Stimulated activated CD4-positive, alpha-beta T cell treated with anti-CD3 and anti-CD28 coated beads, Interleukin-12 subunit alpha, Interleukin-12 subunit beta, amount 100 ng/mL, for 48 hours (primary cell): ENCODE measurements around the gene LRRC8B.
"Not testable (repeated sequence)": the region's sequence is repeated elsewhere in the genome, so short reads cannot be mapped to it uniquely, and the experiment has no call there.

Experiments
- DNase-seq, 3 donors: peaks; one replicate each; pipeline ENCODE4 v3.0.0-alpha.2; 2020; ENCODE audit warnings: low read depth in 2 of 3, low spot score in 1 of 3

The LRRC8B gene

GRCh38 chr1:89524369-89525168 is at the start of gene LRRC8B:
Gene LRRC8B, plus strand, starts transcription at chr1:89524829. Its CDS starts 57,822 bp downstream, at chr1:89582651.
- peak; percentile 77 to 90 (median 86) for DNase-seq

DNA sequence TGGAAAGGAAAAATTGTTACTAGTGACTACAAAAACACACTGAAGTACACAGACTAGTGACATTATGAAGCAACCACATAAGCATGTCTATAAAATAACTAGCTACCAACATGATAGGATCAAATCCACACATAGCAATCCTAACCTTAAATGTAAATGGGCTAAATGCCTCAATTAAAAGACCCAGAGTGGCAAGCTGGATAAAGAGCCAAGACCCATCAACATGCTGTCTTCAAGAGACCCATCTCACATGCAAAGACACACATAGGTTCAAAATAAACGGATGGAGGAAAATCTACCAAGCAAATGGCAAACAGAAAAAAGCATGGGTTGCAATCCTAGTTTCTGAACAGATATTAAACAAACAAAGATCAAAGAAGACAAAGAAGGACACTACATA is 49.4 kb upstream of the LRRC8B start:
- DNase-seq, result no peak

DNA sequence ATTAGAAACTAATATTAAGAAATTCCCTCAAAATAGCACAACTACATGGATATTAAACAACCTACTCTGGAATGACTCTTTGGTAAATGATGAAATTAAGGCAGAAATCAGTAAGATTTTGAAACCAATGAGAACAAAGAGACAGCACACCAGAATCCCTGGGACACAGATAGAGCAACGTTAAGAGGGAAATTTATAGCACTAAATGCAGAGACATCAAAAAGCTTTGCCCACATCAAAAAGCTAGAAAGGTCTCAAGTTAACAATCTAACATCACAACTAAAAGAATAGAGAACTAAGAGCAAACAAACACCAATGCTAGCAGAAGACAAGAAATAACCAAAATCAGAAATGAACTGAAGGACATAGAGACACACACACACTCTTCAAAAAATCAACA is 48.6 kb upstream of the LRRC8B start:
- DNase-seq, result no peak

DNA sequence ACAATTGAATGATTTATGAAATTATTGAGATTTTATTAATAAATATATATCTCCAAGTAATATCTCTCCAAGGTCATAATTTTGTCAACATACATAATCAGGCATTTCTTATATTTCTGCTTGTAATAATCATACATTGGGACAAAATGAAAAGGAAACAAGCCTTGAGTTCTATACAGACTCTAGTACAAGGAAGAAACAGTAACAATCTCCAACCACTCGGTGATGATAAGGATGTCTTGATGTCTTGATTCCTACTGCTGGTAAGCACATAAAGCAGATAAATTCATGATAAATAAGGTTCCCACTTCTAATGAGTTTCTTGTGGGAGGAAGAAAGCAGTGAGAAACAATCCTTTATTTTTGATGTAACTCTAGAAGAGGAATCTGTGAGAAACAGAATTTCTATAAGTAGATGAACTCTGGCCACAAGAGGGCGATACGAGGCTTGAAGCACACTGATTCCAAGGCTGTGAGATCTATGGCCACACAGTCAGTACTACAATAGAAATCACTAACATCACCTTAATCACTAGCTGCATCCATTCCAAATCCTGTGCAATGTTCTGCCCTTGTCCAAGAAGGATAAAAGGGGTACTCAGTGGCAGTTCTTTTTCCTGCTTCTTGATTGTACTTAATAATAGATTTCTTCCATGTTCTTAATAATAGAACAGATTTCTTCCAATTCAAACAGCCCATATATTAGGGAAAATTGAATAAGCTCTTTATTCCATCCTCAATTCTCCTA is 41.4 kb upstream of the LRRC8B start:
- DNase-seq, result peak; percentile 62 to 85 (median 69)

GRCh38 chr1:89483757-89484077 is 40.9 kb upstream of the LRRC8B start:
- DNase-seq, result no peak

GRCh38 chr1:89484092-89485038 is 40.3 kb upstream of the LRRC8B start:
- DNase-seq, result no peak

- DNase-seq, result peak in 1 of 3 donors; percentile 8
These were observed 36.7 kb upstream of the LRRC8B start for GRCh38 chr1:89487972-89488371.

- DNase-seq, result no peak
These were observed 35.4 kb upstream of the LRRC8B start for GRCh38 chr1:89489047-89489729.

GRCh38 chr1:89490389-89490788 is 34.2 kb upstream of the LRRC8B start:
- DNase-seq, result no peak

DNA sequence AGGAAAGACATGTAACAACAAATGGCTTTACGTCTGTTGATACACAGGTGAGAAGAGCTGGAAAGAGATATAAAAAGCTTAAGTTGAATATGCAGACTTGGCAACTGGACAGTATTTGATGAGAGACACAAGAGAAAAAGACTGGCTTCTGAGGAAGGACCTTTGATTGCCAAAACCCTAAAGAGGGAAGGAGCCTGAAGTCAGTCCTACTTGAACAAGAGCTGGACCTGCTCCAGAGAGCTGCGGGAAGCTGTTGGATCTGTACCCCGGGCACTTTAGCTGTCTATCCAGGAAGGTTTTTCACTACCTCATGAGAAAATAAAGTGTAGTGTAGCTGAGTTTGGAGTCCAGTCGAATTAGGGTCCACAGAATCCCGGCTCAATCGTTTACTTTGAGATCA is 25.3 kb upstream of the LRRC8B start:
- no peak for DNase-seq

GRCh38 chr1:89502042-89502441 is 22.6 kb upstream of the LRRC8B start:
- no peak for DNase-seq

DNA sequence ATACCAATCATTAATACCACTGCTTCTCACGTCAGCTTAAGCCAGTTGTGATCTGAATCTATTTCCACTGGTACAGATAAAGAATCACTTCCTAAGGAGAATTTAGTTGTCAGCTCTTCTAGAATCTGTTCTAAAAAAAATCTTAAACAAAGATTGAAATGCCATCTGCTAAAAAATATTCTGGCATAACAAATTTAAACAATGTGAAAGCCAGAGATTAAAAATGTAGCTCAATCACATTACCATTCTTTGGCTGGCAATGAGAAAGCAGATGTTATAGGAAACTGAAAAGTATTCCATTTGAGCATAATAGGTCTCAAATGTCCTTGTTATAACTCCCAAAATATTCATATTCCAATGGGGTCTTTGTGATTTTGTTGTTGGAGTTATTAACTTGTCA is 21.7 kb upstream of the LRRC8B start:
- DNase-seq, result no peak

- DNase-seq, result no peak
These were observed 20.9 kb upstream of the LRRC8B start for GRCh38 chr1:89503690-89504089.

DNA sequence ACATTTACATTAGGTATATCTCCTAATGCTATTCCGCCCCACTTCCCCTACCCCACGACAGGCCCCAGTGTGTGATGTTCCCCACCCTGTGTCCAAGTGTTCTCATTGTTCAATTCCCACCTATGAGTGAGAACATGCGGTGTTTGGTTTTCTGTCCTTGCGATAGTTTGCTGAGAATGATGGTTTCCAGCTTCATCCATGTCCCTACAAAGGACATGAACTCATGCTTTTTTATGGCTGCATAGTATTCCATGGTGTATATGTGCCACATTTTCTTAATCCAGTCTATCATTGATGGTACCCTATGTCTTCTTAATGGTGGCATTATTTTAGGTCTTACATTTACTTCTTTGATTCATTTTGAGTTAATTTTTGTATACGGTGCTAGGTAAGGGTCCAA is 14.6 kb upstream of the LRRC8B start:
- not testable (repeated sequence) for DNase-seq

GRCh38 chr1:89512996-89513720 is 11.5 kb upstream of the LRRC8B start:
- DNase-seq, result no peak

DNA sequence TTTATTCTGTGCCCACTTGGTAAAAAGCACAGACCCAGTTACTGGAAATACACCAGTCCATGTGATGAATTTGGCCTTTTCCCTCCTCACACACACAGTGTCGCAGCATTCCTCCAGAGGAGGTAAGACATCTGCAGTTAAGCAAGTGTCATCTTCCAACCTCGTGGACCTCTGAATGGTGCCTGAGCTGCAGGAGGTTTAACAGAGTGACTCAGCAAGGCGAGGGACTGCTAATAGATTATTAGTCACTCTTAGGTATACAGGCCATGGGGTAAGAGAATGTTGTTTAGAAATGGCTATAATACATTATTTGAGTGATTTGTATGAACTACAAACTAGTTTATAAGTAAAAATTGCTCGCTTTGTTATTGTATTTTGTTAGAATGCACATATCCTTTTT is 8.6 kb upstream of the LRRC8B start:
- no peak for DNase-seq

DNA sequence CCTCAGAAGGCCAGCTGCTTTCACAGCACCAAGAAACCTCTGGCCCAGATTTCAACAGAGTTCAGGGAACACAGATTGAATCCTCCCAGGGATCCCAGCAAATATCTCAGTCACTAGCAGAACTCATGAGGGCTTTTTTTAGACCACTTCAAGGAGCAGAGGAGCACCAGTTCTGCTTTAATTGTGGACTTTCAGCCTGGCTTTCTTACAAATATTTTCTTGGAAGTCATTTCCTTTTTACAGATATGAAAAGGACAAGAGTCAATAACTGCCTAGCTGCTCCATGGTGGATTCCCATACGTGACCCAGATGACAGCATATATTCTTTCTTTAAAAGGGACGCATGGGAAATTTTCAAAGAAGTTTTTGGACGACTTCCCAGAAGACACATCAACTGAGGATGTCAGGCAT is 6.4 kb upstream of the LRRC8B start:
- no peak for DNase-seq

GRCh38 chr1:89519779-89520358 is 4.8 kb upstream of the LRRC8B start:
- no peak for DNase-seq

GRCh38 chr1:89521977-89522376 is 2.7 kb upstream of the LRRC8B start:
- DNase-seq, result not testable (repeated sequence)
